ENCODE data around the gene AFMID. TPM values are rescaled to one million over a fixed set of nuclear protein-coding genes. Genes with fewer than 3 reads are reported as not detected.
A peak's percentile ranks its signal among the peaks of the same experiment; 100 is the strongest.

The AFMID gene
- total and polyA plus RNA-seq, 2 donors (not counting 1 experiment from before 2014, with no cell fraction given) = 18.2 to 24.8 TPM

- CTCF ChIA-PET = interaction anchor here (0.8 to 14.1 kb wide), 4 partner anchors 9 to 110 kb away, joined by 3 to 357 read pairs (median 6); partner anchors contain the start of genes SYNGR2 and TK1
- DNase-seq = no peak
- Histone ChIP-seq H3K9me3 (ENCODE audit: control extremely low read depth in 1 of 3, control insufficient read depth in 2 of 3, insufficient read depth in 1 of 3, low read length in 2 of 3) (peaks cover 0 to 10% (median 0%) of the 10 kb centered on the region in 3 donors), H3K4me1 (ENCODE audit: control insufficient read depth in 2 of 2, insufficient read depth in 2 of 2, low read length in 2 of 2) (peaks cover 82 to 95% of the 10 kb centered on the region in 2 donors), H3K4me3 (ENCODE audit: control extremely low read depth in 1 of 5, extremely low read depth in 1 of 5, insufficient read depth in 1 of 5, low read depth in 2 of 5, low read length in 4 of 5) (no peak overlapping the region), H3K36me3 (replicated peaks in 1 of 2; ENCODE audit: control extremely low read depth in 1 of 2, control insufficient read depth in 1 of 2, extremely low read depth in 1 of 2, insufficient read depth in 2 of 2, low read length in 1 of 2) (peaks cover 0 to 41% of the 10 kb centered on the region in 2 experiments), H3K4me2 (replicated peaks; ENCODE audit: low read depth, low read length, poor library complexity, severe bottlenecking) (peak overlapping the region; percentile 27), H3K27ac (ENCODE audit: low read length in 2 of 2) (peak overlapping the region; percentile 44 to 57), H4K20me1 (ENCODE audit: control insufficient read depth, insufficient read depth, low read length, poor library complexity, severe bottlenecking) (peaks cover 23% of the 10 kb centered on the region), H3K9ac (ENCODE audit: low read length) (no peak overlapping the region), H3K27me3 (replicated peaks in 1 of 4; ENCODE audit: control extremely low read depth in 1 of 4, control insufficient read depth in 3 of 4, insufficient read depth in 4 of 4, low read length in 3 of 4) (no peaks in the 10 kb centered on the region), H2AFZ (ENCODE audit: insufficient read depth, low read depth, low read length, poor library complexity, severe bottlenecking) (no peak overlapping the region), H3K79me2 (ENCODE audit: control insufficient read depth, insufficient read depth, low read length) (peaks cover 18% of the 10 kb centered on the region)
- no peak for ATAC-seq (ENCODE audit: low read depth)
- intact Hi-C loops (cut with micrococcal nuclease) = loop anchor here (2.0 kb wide), 1 partner anchor 15 kb away; no protein-coding TSS in a partner anchor
- Mint-ChIP-seq H3K27me3 (no peaks in the 10 kb centered on the region), H3K27ac (peak overlapping the region; percentile 82), H3K9me3 (ENCODE audit: insufficient read depth) (no peaks in the 10 kb centered on the region), H3K4me1 (peaks cover 83% of the 10 kb centered on the region), H3K4me3 (peak overlapping the region; percentile 39)
- 89% methylated on average over 20 of the region's 20 CpGs for WGBS (ENCODE audit: insufficient coverage)
- POLR2A ChIA-PET = interaction anchor here (0.7 to 22.6 kb wide), 7 partner anchors 8 to 34 kb away, joined by 4 to 432 read pairs (median 7); partner anchors contain the start of genes SYNGR2, TMC6 and TMC8
- TF ChIP-seq EZH2 (IDR thresholded peaks at IDR 0.05; ENCODE audit: borderline replicate concordance, insufficient read depth, low read depth, low read length, poor library complexity, severe bottlenecking) = no peak
- TF ChIP-seq CTCF (IDR thresholded peaks at IDR 0.05) = no peak
Measured at GRCh38 chr17:78141437-78142118, 45.6 kb upstream of the AFMID start.
